Activated T-cell treated with anti-CD3 and anti-CD28 coated beads, Interleukin-2, amount 50 U/mL, for 4 hours (primary cell): ENCODE results near the gene NEIL3. TPM values are rescaled to one million over a fixed set of nuclear protein-coding genes. Genes with fewer than 3 reads are reported as not detected.
A peak's percentile ranks its signal among the peaks of the same experiment; 100 is the strongest.
"Not testable (repeated sequence)": the region's sequence is repeated elsewhere in the genome, so short reads cannot be mapped to it uniquely, and the experiment has no call there.

Source experiments
- ATAC-seq, 2 donors: fragments of 200-7000 bp; cut with Tn5 transposase; one replicate each; pipeline ENCODE4 v1.10.0; 2021
- DNase-seq: peaks from one replicate; pipeline ENCODE4 v3.0.0-alpha.2; 2020
- H3K27me3 Mint-ChIP-seq: one replicate; pipeline ENCODE4 v1.8.0; 2021; ENCODE audit warnings: low read depth, mixed read lengths
- H3K36me3 Mint-ChIP-seq: one replicate; pipeline ENCODE4 v1.8.0; 2022; ENCODE audit warnings: mixed read lengths; ENCODE audit not compliant: insufficient read depth
- H3K4me1 Mint-ChIP-seq: one replicate; pipeline ENCODE4 v1.8.0; 2021; ENCODE audit warnings: low read depth, mixed read lengths
- H3K4me3 Mint-ChIP-seq: one replicate; pipeline ENCODE4 v1.8.0; 2021; ENCODE audit warnings: mild to moderate bottlenecking, moderate library complexity, mixed read lengths
- H3K9me3 Mint-ChIP-seq: one replicate; pipeline ENCODE4 v1.8.0; 2021; ENCODE audit warnings: mixed read lengths
- total RNA-seq, 3 donors: library from RNA; stranded (reverse); gene quantifications; one replicate each; pipeline ENCODE4 v1.2.1, GENCODE V29; 2021

The NEIL3 gene
- total RNA-seq, 3 donors from 2014 or later: 0.58 to 1.2 (median 0.79) TPM

DNA sequence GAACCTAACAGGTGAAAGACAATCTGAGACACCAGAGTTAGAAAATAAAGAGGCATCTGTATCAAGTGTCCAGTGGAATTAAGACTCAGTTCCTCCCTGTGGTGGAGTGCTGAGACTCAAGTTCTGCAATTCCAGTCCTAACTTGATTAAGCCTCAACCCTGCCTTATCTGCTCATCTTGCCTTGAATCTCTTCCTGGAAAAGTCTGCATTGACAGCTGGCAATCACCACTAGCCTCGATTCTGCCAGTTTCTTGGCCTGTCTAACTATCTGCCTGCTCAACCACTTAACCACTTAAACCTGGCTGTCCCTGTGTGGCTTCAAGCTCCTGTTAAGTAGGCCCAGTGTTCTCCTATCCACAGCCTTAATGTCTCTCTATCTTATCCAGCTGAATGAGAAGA is 22.4 kb upstream of the NEIL3 start:
- Mint-ChIP-seq H3K4me3 (no peak overlapping the region), H3K36me3 (no peaks in the 10 kb centered on the region), H3K9me3 (no peaks in the 10 kb centered on the region), H3K27me3 (no peaks in the 10 kb centered on the region), H3K4me1 (no peaks in the 10 kb centered on the region)
- ATAC-seq (no peak), DNase-seq (no peak)

DNA sequence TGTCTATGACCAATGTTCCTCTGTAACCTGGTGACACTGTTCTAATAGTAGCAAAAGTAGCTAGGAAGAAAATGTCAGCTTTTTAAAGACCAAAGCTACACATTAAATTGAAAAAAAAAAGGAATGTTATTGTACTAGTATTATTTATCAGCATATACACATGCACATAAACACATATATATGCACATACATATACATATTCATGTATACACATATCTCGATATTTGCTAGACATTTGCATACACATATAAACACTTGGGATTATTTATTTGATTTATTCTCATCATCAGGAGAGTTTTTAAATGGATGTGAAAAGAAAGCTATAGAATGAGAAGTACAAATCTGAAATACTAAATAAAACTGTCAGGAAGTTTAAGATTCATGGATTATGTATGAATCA is 21.3 kb upstream of the NEIL3 start:
- DNase-seq: no peak
- no peaks in the 10 kb centered on the region for H3K4me1 Mint-ChIP-seq
- no peaks in the 10 kb centered on the region for H3K27me3 Mint-ChIP-seq
- H3K9me3 Mint-ChIP-seq: no peaks in the 10 kb centered on the region
- ATAC-seq: no peak
- no peak overlapping the region for H3K4me3 Mint-ChIP-seq
- H3K36me3 Mint-ChIP-seq: no peaks in the 10 kb centered on the region

DNA sequence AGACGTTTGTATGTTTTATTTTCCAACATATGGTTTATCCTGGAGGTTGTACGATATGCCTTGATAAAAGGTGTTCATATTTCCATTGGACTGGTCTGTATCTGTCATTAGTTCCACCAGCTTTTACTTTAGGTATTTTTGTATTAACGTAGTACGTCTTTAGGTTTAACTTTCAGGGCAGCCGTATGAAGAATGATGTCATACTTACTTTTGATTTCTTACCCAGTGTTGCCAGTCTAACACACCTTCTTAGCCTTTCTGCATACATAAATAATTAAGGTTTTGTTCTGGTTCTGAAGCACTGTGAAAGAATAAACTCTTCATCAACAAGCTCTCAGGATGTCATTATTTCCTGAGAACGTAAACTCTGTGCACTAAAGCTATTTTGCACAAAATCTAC is 18.9 kb upstream of the NEIL3 start:
- Mint-ChIP-seq H3K27me3 (no peaks in the 10 kb centered on the region), H3K4me1 (no peaks in the 10 kb centered on the region), H3K4me3 (no peak overlapping the region), H3K36me3 (no peaks in the 10 kb centered on the region), H3K9me3 (no peaks in the 10 kb centered on the region)
- no peak for DNase-seq
- no peak for ATAC-seq

DNA sequence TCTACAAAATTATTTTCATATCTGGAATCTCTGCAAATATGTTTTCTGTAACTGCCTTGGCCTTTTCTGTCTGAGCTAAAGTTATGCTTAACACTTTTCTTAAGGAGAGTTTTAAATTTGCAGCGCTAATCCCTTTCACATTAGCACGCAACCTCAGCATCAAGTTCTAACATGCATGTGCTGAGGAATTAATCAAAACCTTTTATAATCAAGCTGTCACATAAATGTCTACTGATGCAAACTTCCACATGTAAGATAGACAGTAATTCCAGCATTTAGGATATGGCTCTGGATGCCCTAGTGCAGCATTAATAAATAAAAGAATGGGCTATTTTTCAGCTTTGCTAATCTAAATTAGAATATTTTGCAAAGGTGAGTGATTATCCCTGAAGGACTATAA is 17.5 kb upstream of the NEIL3 start:
- ATAC-seq: no peak
- Mint-ChIP-seq H3K4me1 (no peaks in the 10 kb centered on the region), H3K36me3 (no peaks in the 10 kb centered on the region), H3K4me3 (no peak overlapping the region), H3K27me3 (no peaks in the 10 kb centered on the region), H3K9me3 (no peaks in the 10 kb centered on the region)
- DNase-seq: no peak

DNA sequence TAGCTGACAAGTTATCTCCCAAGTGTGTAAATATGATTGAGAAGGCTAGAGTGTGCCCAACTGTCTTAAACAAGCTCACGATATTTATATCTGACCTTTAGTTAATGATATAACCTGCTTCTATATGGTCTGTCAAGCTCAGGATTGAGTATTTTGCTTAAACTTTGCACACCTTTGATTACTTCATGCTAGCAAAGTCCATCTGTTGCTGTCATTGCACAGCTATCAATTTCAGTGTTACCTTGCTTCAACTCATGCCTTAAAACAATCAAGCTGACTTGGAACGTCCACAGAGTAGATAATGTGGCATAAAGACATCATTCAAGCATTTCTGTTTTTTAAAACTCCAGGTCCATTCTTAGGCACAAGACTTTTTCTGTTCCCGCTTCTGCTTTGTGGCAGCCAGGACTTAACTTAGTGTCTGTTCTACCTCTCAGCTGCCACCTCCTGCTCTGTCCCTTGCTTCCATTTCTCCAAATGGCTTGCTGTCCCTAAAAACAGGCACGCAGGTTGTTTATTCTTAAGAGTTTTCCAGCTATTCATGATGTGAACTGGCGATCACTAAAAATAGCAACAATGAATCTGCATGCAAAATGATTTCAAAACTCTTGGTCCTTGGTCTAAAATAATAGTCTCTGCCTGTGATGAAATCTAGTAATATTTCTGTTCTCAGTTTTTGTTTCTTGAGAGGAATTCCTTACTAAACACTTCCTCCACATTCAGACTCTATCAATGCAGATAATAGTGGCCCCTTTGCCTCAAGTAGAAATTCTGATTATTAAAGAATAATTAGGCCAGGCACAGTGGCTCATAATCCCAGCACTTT is 16.3 kb upstream of the NEIL3 start:
- Mint-ChIP-seq H3K4me3 (no peak overlapping the region), H3K36me3 (no peaks in the 10 kb centered on the region), H3K27me3 (no peaks in the 10 kb centered on the region), H3K9me3 (peaks cover 6% of the 10 kb centered on the region), H3K4me1 (no peaks in the 10 kb centered on the region)
- ATAC-seq (no peak), DNase-seq (no peak)

GRCh38 chr4:177297785-177298391 is 11.8 kb upstream of the NEIL3 start:
- Mint-ChIP-seq H3K36me3 (no peaks in the 10 kb centered on the region), H3K4me1 (no peaks in the 10 kb centered on the region), H3K4me3 (no peak overlapping the region), H3K9me3 (peaks cover 6% of the 10 kb centered on the region), H3K27me3 (no peaks in the 10 kb centered on the region)
- DNase-seq (no peak), ATAC-seq (no peak)

- H3K36me3 Mint-ChIP-seq: no peaks in the 10 kb centered on the region
- no peaks in the 10 kb centered on the region for H3K27me3 Mint-ChIP-seq
- DNase-seq (no peak), ATAC-seq (no peak)
- H3K4me3 Mint-ChIP-seq: no peak overlapping the region
- H3K9me3 Mint-ChIP-seq: peaks cover 6% of the 10 kb centered on the region
- no peaks in the 10 kb centered on the region for H3K4me1 Mint-ChIP-seq
Observed at GRCh38 chr4:177301126-177301639, 8.5 kb upstream of the NEIL3 start.

- ATAC-seq: no peak
- H3K36me3 Mint-ChIP-seq: no peaks in the 10 kb centered on the region
- H3K27me3 Mint-ChIP-seq: no peaks in the 10 kb centered on the region
- DNase-seq: no peak
- peaks cover 6% of the 10 kb centered on the region for H3K9me3 Mint-ChIP-seq
- H3K4me3 Mint-ChIP-seq: no peak overlapping the region
- H3K4me1 Mint-ChIP-seq: no peaks in the 10 kb centered on the region
Observed at GRCh38 chr4:177302371-177303100, 7.1 kb upstream of the NEIL3 start.

DNA sequence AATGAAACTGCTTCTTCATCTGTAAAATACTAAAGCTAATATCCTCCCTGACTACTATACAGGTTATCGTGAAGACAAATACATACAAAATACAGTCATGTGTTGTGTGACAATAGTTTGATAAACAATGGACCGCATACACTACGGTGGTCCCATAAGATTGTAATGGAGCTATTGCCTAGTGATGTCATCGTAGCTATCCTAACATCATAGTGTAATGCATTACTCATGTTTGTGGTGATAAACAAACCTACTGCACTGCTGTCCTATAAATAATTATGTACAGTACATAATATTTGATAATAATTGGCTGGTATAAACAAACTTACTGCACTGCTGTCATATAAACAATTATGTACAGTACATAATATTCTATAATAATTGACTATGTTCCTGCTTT is 5.6 kb upstream of the NEIL3 start:
- peaks cover 6% of the 10 kb centered on the region for H3K4me1 Mint-ChIP-seq
- H3K36me3 Mint-ChIP-seq: no peaks in the 10 kb centered on the region
- DNase-seq (no peak), ATAC-seq (no peak)
- H3K9me3 Mint-ChIP-seq: no peaks in the 10 kb centered on the region
- no peaks in the 10 kb centered on the region for H3K27me3 Mint-ChIP-seq
- H3K4me3 Mint-ChIP-seq: no peak overlapping the region

DNA sequence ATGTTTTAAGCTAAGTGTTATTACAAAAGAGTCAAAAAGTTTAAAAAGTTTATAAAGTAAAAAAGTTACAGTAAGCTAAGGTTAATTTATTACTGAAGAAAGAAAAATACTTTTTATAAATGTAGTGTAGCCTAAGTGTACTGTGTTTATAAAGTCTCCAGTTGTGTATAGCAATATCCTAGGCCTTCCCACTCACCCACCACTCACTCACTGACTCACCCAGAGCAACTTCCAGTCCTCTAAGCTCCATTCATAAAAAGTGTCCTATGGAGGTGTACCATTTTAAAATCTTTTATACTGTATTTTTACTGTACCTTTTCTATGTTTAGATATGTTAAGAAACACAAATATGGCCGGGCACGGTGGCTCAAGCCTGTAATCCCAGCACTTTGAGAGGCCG is 4.8 kb upstream of the NEIL3 start:
- DNase-seq, H3K4me3 Mint-ChIP-seq, H3K36me3 Mint-ChIP-seq, H3K9me3 Mint-ChIP-seq, H3K27me3 Mint-ChIP-seq, ATAC-seq: not testable (repeated sequence)
- peaks cover 11% of the 10 kb centered on the region for H3K4me1 Mint-ChIP-seq

DNA sequence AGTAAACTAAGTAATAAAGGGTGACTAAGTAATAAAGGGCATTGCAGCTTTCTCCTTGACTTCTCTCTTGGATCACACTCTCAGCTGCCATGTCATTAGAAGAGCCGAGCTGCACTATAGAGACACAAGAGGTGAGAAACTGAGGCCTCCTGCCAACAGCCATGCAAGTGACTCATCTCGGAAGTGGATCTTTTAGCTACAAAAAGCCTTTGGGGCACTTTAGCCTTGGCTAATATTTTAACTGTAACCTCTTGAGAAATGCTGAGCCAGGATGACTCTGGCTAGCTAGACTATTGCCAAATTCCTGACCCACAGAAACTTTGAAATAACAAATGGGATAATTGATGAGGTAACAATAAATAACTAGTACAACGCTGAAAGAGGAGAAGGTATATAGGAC is 1.5 kb upstream of the NEIL3 start:
- Mint-ChIP-seq H3K4me3 (no peak overlapping the region), H3K27me3 (no peaks in the 10 kb centered on the region), H3K36me3 (no peaks in the 10 kb centered on the region), H3K4me1 (peaks cover 11% of the 10 kb centered on the region), H3K9me3 (no peaks in the 10 kb centered on the region)
- ATAC-seq: no peak
- no peak for DNase-seq

- Mint-ChIP-seq H3K36me3 (no peaks in the 10 kb centered on the region), H3K4me1 (peaks cover 18% of the 10 kb centered on the region), H3K4me3 (peak overlapping the region; percentile 90), H3K27me3 (no peaks in the 10 kb centered on the region), H3K9me3 (no peaks in the 10 kb centered on the region)
- ATAC-seq: peak; percentile 31 to 54
- no peak for DNase-seq
Observed at GRCh38 chr4:177308847-177309521, 690 bp upstream of the NEIL3 start.

- no peaks in the 10 kb centered on the region for H3K9me3 Mint-ChIP-seq
- H3K4me3 Mint-ChIP-seq: no peak overlapping the region
- no peaks in the 10 kb centered on the region for H3K36me3 Mint-ChIP-seq
- peaks cover 36% of the 10 kb centered on the region for H3K4me1 Mint-ChIP-seq
- ATAC-seq (no peak), DNase-seq (no peak)
- H3K27me3 Mint-ChIP-seq: no peaks in the 10 kb centered on the region
Observed at GRCh38 chr4:177311589-177311988, 1.9 kb downstream of the NEIL3 start.

GRCh38 chr4:177313263-177313662 is 3.6 kb downstream of the NEIL3 start:
- Mint-ChIP-seq H3K27me3 (no peaks in the 10 kb centered on the region), H3K4me3 (no peak overlapping the region), H3K9me3 (no peaks in the 10 kb centered on the region), H3K4me1 (peaks cover 45% of the 10 kb centered on the region), H3K36me3 (no peaks in the 10 kb centered on the region)
- ATAC-seq (no peak), DNase-seq (no peak)
